ENCODE measurements around the gene SLC35G2. TPM values are rescaled to one million over a fixed set of nuclear protein-coding genes. Genes with fewer than 3 reads are reported as not detected.
"Not testable (repeated sequence)": the region's sequence is repeated elsewhere in the genome, so short reads cannot be mapped to it uniquely, and the experiment has no call there.

Gene SLC35G2
- 1.7 TPM for polyA plus RNA-seq (ENCODE audit: insufficient read length)

- DNase-seq (ENCODE audit: low read depth), result no peak
Observed at GRCh38 chr3:136818769-136819391, at the start of gene SLC35G2. Gene SLC35G2, plus strand, starts transcription at chr3:136819126. Its CDS starts 35,335 bp downstream, at chr3:136854461.

- DNase-seq (ENCODE audit: low read depth), result no peak
Observed at GRCh38 chr3:136772709-136773108, 46.2 kb upstream of the SLC35G2 start.

DNA sequence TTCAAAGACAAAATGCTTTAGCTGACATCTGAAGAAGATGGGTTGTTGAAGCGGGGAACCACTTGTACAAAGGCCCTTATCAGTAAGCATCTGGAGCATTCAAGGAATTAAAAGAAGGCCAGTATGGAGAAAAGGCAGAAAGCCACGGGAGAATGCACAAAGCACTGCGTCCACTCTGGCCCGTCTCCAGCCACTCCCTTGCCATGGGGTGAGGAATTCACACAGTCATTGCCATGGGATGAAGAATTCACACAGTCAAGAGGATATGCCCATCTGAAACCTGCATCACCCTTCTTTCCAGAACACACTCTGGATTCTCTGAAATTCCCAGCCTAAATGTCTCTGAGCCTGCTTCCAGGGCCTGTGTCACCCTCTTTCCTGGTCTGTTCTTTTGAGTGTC lies 40.1 kb upstream of the SLC35G2 start:
- DNase-seq (ENCODE audit: low read depth), result no peak

GRCh38 chr3:136780741-136781140 lies 38.2 kb upstream of the SLC35G2 start:
- no peak for DNase-seq (ENCODE audit: low read depth)

DNA sequence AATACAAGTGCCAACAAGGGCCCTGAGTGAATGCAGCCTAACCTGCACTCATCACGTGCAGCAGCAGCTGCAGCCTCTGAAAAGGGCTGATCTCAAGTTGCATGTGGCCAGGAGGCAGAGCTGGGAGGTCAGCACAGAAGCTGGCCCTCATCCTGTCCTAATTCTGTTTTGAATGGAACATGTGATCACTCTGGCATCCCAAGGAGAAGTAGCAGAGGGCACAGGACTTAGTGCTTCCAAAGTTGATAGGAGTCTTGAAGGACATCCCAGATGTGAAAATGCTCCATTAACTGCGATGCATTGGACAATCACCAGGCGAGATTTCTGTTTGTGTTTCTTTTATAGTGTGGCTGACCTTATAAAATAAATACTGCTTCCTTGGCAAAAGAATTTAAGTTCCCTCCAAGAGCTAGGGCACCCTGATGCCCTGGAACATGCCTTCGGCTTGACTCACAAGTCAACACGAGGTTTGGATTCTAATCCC lies 35.2 kb upstream of the SLC35G2 start:
- DNase-seq (ENCODE audit: low read depth), result no peak

DNA sequence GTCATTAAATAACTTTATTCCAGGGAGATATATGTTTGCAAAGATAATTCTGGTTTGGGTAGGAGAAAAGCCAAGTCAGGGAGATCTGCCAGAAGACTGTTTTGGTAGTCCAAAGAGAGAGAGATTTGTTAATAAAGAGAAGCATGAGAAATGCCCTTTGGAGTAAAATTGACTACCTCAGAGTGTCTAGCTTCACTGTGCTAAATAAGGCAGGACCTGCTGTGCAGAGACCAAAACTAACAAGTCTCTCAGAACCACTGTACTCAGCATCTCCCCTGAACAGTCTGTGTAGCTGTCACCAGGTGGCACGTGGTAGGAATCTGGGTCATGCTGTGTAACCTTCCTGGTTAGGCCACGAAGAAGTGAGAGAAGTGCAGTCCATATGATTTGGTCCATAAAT lies 31.6 kb upstream of the SLC35G2 start:
- no peak for DNase-seq (ENCODE audit: low read depth)

- DNase-seq (ENCODE audit: low read depth), result no peak
Observed at GRCh38 chr3:136788154-136788553, 30.8 kb upstream of the SLC35G2 start.

DNA sequence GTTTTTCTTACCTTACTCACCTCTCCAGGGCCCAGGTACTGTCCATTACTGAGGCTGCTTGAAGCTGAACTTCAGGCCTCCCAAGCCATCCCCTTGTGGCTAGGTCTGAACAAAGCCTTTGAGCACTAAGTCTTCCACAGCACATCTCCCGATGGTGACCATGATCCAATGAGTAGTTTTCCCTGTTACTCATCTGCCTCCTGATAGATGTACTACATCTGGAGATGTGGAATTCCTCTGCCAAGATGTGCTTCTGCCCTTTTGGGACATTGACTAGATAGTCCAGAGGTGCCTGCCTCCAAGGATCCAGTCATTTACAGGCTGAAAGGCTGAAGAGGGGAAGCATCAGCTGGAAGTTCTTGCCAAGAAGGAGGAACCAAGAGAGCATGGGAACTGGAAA lies 28.9 kb upstream of the SLC35G2 start:
- DNase-seq (ENCODE audit: low read depth), result no peak

- DNase-seq (ENCODE audit: low read depth), result no peak
Observed at GRCh38 chr3:136790786-136791185, 28.1 kb upstream of the SLC35G2 start.

- no peak for DNase-seq (ENCODE audit: low read depth)
Observed at GRCh38 chr3:136792556-136793330, 26.2 kb upstream of the SLC35G2 start.

DNA sequence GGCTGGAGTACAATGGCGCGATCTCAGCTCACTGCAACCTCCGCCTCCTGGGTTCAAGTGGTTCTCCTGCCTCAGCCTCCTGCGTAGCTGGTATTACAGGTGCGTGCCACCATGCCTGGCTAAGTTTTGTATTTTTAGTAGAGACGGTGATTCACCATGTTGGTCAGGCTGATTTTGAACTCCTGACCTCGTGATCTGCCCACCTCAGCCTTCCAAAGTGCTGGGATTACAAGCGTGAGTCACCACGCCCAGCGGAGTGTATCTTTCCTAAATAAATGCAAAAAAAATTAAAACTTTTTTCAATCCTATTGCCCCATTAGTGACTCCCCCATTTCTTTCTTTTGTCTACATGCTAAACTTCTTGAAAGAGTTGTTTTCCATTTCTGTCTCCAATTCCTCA lies 17.8 kb upstream of the SLC35G2 start:
- DNase-seq (ENCODE audit: low read depth), result not testable (repeated sequence)

- no peak for DNase-seq (ENCODE audit: low read depth)
Observed at GRCh38 chr3:136802481-136802996, 16.4 kb upstream of the SLC35G2 start.

DNA sequence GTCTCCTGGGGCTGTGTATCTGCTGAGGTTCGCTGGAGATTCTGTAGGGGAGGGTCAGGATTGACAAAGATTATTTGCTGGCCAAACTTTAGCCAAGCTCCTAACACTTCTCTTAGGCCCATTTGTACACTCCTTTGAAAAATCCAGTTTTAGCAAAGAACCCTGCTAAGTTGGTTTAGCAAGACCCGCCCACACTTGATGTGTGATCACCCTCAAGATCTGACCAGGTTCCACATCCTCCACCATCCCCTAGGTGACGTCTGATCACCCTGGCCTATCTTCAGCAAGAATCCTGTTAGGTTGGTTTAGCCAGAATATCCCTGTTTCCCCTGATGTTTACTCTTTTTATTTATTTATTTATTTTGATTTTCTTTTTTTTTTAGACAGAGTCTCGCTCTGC lies 14.8 kb upstream of the SLC35G2 start:
- DNase-seq (ENCODE audit: low read depth), result no peak

- DNase-seq (ENCODE audit: low read depth), result no peak
Observed at GRCh38 chr3:136804813-136805212, 14.1 kb upstream of the SLC35G2 start.

DNA sequence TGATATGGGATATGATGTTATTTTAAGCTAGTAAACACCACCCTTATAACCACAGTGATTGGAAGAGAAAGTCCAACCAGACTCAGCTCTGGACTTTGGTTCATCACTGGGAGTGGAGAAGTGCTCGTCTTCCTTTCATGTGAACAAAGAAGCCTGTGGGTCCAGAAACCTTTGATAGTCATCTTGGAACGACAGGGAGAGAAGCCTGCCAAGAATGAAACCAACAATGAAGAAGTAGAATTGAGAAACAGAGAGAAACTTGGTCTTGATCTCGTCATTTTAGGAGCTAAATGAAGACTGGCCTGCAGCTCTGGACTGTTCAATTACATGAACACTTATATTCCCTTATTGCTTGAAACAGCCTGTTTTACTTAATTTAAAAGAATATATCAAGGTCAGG lies 13.1 kb upstream of the SLC35G2 start:
- DNase-seq (ENCODE audit: low read depth), result no peak

DNA sequence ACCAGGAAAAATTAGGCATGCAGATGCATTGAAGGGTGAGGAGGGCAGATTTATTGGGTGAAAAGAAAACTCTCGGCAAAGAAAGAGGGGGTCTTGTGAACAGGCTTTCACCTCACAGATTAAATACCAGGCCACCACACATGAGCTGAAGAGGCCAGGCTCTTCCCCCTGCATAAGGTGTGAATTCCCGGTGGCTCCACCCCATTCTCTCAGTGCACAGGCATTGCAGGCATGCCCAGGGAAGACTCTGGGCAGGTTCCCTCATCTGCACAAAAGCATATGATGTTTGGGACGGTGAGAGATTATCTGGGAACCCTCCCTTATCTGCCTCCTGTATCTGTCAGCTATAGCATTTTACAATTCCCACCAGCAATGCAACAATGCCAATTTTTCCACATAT lies 7.2 kb upstream of the SLC35G2 start:
- DNase-seq (ENCODE audit: low read depth), result no peak

GRCh38 chr3:136817448-136817847 lies 1.5 kb upstream of the SLC35G2 start:
- DNase-seq (ENCODE audit: low read depth), result no peak

DNA sequence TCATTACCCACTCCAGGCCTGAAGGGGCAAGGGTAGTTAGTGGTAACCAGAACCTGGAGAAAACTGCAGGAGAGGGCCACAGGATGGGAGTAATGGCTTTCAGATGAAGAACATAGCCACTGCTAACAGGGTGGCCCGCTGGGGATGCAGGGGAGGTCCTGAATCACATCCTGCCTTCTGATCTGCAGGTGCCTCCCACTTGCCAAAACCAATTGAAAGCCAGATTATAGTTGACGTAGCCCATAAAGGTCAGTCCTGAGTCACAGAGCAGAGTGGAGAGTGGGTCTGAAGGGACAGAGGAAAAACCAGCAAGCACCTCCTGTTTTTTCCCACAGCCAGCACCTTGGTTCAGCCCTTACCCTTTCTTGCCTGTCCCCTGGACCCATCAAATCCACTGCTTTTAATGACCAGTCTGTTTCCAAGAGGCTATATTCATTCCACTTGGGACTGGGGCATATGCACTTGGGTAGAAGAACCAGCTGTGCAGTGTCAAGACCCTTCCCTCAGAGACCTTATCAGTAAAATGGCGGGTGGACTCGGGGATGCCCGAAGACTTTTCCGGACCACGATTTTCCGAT lies 646 bp upstream of the SLC35G2 start:
- DNase-seq (ENCODE audit: low read depth), result no peak

GRCh38 chr3:136819392-136819730 lies 435 bp downstream of the SLC35G2 start:
- DNase-seq (ENCODE audit: low read depth), result no peak

DNA sequence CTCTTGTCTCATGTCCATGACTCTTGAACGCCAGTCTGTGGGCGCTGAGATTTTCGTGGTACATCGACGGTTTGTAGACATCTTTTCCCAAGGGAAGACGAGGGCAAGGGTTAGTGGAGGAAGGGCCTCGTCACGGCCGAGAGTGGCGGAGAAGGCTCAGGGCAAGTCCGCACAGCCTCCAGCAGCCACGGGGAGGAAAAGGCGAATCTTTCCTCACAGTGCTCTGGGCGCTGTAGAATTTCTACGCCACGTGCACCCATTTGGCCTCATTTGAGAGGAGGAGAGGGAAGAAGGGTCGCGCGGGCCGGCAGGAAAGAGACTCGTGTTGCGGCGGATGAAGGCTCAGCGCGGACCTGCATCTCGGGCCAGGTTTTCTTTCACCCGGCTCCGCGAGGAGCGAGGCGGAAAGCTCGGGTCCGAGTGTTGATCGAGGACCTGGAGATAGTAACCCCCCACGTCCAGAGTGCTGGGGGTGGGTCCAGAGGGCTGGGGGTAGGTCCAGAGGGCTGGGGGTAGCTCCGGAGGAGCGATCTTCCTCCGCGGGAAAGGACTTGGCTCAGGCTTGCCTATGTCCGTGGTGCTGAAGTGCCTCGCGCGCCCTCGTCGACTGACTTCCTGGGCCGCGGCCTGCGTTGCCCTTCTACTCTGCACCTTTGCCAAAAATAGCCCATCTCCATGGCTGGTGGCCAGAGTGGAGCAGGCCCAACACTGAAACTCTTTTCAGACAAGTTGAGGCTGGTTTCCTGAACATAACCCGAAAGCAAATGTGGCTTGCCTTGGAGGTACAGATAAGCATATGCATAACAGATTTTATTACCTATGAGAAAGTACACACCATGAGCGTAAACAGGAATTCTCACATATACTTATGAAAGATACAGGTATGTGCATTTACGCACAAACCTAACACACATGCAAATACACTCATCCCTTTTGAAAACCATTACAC lies 1.1 kb downstream of the SLC35G2 start:
- DNase-seq (ENCODE audit: low read depth), result no peak

DNA sequence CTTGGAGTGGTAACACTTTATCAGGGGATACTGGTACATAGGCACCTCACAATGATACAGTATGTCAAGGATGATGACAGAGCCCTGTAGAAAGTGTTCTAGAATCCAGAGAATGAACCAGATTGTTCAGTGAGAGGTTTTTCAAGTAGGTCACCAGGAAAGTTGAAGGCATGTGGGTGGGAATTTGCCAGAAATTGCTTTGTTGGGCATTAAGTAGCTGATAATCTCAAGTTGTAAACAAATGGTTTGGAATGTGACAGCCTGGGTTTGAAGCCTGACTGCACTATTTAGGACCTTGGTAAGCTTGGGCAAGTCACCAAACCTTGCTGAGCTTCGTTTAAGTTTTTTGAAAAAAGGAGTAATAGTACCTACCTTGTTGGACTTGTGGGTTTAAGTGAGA lies 12.5 kb downstream of the SLC35G2 start:
- DNase-seq (ENCODE audit: low read depth), result no peak

All from forelimb muscle (tissue), 1 donor.